Activated T-cell treated with anti-CD3 and anti-CD28 coated beads, Interleukin-2, amount 50 U/mL, for 72 hours (primary cell): ENCODE results near the gene WNT10A. TPM values are rescaled to one million over a fixed set of nuclear protein-coding genes. Genes with fewer than 3 reads are reported as not detected.

ENCODE experiments used
- ATAC-seq, 2 donors: fragments of 150-1000 bp; cut with Tn5 transposase; replicated peaks in 1 of 2; 2 replicates each; pipeline ENCODE4 v1.10.0; 2021; ENCODE audit warnings: moderate library complexity in 2 of 2, mild to moderate bottlenecking in 1 of 2
- DNase-seq, 2 donors: peaks; one replicate each; pipeline ENCODE4 v3.0.0; 2021 to 2022; ENCODE audit warnings: mixed read lengths in 1 of 2
- H3K27ac Mint-ChIP-seq: one replicate; pipeline ENCODE4 v1.8.0; 2022; ENCODE audit warnings: mild to moderate bottlenecking, moderate library complexity, mixed read lengths
- H3K27me3 Mint-ChIP-seq: one replicate; pipeline ENCODE4 v1.8.0; 2022; ENCODE audit warnings: low read depth, mixed read lengths
- H3K36me3 Mint-ChIP-seq, 2 donors: one replicate each; pipeline ENCODE4 v1.8.0; 2022; ENCODE audit warnings: mixed read lengths in 2 of 2, mild to moderate bottlenecking in 1 of 2; ENCODE audit not compliant: insufficient read depth in 2 of 2
- H3K4me1 Mint-ChIP-seq: one replicate; pipeline ENCODE4 v1.8.0; 2022; ENCODE audit warnings: low read depth, mixed read lengths
- H3K4me3 Mint-ChIP-seq, 2 donors: one replicate each; pipeline ENCODE4 v1.8.0; 2022; ENCODE audit warnings: mild to moderate bottlenecking in 2 of 2, mixed read lengths in 2 of 2, moderate library complexity in 2 of 2
- H3K9me3 Mint-ChIP-seq, 2 donors: one replicate each; pipeline ENCODE4 v1.8.0; 2022; ENCODE audit warnings: mixed read lengths in 2 of 2
- total RNA-seq, 2 donors: library from RNA; stranded (reverse); gene quantifications; one replicate each; pipeline ENCODE4 v1.2.3, GENCODE V29; 2022

The WNT10A gene
- total RNA-seq, 2 donors from 2014 or later, result 3.4 to 8.6 TPM

- H3K27ac Mint-ChIP-seq, result no peak overlapping the region
- no peak for DNase-seq
Measured at GRCh38 chr2:218851286-218851685, 29.4 kb upstream of the WNT10A start.

GRCh38 chr2:218852911-218853667 is 27.6 kb upstream of the WNT10A start:
- Mint-ChIP-seq H3K4me3 (no peak overlapping the region), H3K27ac (no peak overlapping the region), H3K27me3 (peaks cover 60% of the 10 kb centered on the region), H3K36me3 (no peaks in the 10 kb centered on the region), H3K9me3 (no peaks in the 10 kb centered on the region), H3K4me1 (no peaks in the 10 kb centered on the region)
- ATAC-seq (peak; percentile 78 to 80), DNase-seq (peak; percentile 68 to 72)

More at GRCh38 chr2:218851286-218851685, 29.4 kb upstream of the WNT10A start:
- Mint-ChIP-seq H3K4me3 (no peak overlapping the region), H3K9me3 (no peaks in the 10 kb centered on the region), H3K27me3 (peaks cover 42% of the 10 kb centered on the region), H3K36me3 (no peaks in the 10 kb centered on the region), H3K4me1 (no peaks in the 10 kb centered on the region)
- ATAC-seq, result no peak

GRCh38 chr2:218853766-218854165 is 26.9 kb upstream of the WNT10A start:
- no peaks in the 10 kb centered on the region for H3K36me3 Mint-ChIP-seq
- no peaks in the 10 kb centered on the region for H3K9me3 Mint-ChIP-seq
- no peak for DNase-seq
- no peak overlapping the region for H3K27ac Mint-ChIP-seq
- no peak overlapping the region for H3K4me3 Mint-ChIP-seq
- H3K4me1 Mint-ChIP-seq, result no peaks in the 10 kb centered on the region
- peaks cover 67% of the 10 kb centered on the region for H3K27me3 Mint-ChIP-seq
- no peak for ATAC-seq

- H3K27me3 Mint-ChIP-seq, result peaks cover 72% of the 10 kb centered on the region
- ATAC-seq, result no peak
- no peak overlapping the region for H3K4me3 Mint-ChIP-seq
- no peak overlapping the region for H3K27ac Mint-ChIP-seq
- no peaks in the 10 kb centered on the region for H3K36me3 Mint-ChIP-seq
- DNase-seq, result no peak
- H3K4me1 Mint-ChIP-seq, result no peaks in the 10 kb centered on the region
- H3K9me3 Mint-ChIP-seq, result no peaks in the 10 kb centered on the region
Measured at GRCh38 chr2:218854860-218855259, 25.8 kb upstream of the WNT10A start.

GRCh38 chr2:218855305-218856166 is 25.1 kb upstream of the WNT10A start:
- no peaks in the 10 kb centered on the region for H3K36me3 Mint-ChIP-seq
- peaks cover 79% of the 10 kb centered on the region for H3K27me3 Mint-ChIP-seq
- H3K4me3 Mint-ChIP-seq, result no peak overlapping the region
- peaks cover 7% of the 10 kb centered on the region for H3K4me1 Mint-ChIP-seq
- DNase-seq, result no peak
- no peaks in the 10 kb centered on the region for H3K9me3 Mint-ChIP-seq
- ATAC-seq, result no peak
- no peak overlapping the region for H3K27ac Mint-ChIP-seq

- no peak overlapping the region for H3K27ac Mint-ChIP-seq
- DNase-seq (no peak), ATAC-seq (no peak)
- no peak overlapping the region for H3K4me3 Mint-ChIP-seq
- no peaks in the 10 kb centered on the region for H3K9me3 Mint-ChIP-seq
- H3K36me3 Mint-ChIP-seq, result no peaks in the 10 kb centered on the region
- H3K4me1 Mint-ChIP-seq, result peaks cover 14% of the 10 kb centered on the region
- peaks cover 80% of the 10 kb centered on the region for H3K27me3 Mint-ChIP-seq
Measured at GRCh38 chr2:218856167-218856895, 24.3 kb upstream of the WNT10A start.

- H3K27ac Mint-ChIP-seq, result no peak overlapping the region
- H3K4me3 Mint-ChIP-seq, result no peak overlapping the region
- peaks cover 14% of the 10 kb centered on the region for H3K4me1 Mint-ChIP-seq
- H3K9me3 Mint-ChIP-seq, result no peaks in the 10 kb centered on the region
- peaks cover 85% of the 10 kb centered on the region for H3K27me3 Mint-ChIP-seq
- H3K36me3 Mint-ChIP-seq, result no peaks in the 10 kb centered on the region
- ATAC-seq, result no peak
- DNase-seq, result no peak
Measured at GRCh38 chr2:218856896-218857243, 23.8 kb upstream of the WNT10A start.

- ATAC-seq, result no peak
- Mint-ChIP-seq H3K4me3 (no peak overlapping the region), H3K9me3 (no peaks in the 10 kb centered on the region), H3K27me3 (peaks cover 89% of the 10 kb centered on the region), H3K4me1 (peaks cover 14% of the 10 kb centered on the region), H3K27ac (no peak overlapping the region), H3K36me3 (no peaks in the 10 kb centered on the region)
- DNase-seq, result no peak
Measured at GRCh38 chr2:218857371-218858137, 23.1 kb upstream of the WNT10A start.

GRCh38 chr2:218858138-218858445 is 22.6 kb upstream of the WNT10A start:
- no peak overlapping the region for H3K4me3 Mint-ChIP-seq
- DNase-seq, result no peak
- H3K4me1 Mint-ChIP-seq, result peaks cover 14% of the 10 kb centered on the region
- H3K36me3 Mint-ChIP-seq, result no peaks in the 10 kb centered on the region
- H3K27ac Mint-ChIP-seq, result no peak overlapping the region
- no peak for ATAC-seq
- H3K9me3 Mint-ChIP-seq, result no peaks in the 10 kb centered on the region
- peaks cover 91% of the 10 kb centered on the region for H3K27me3 Mint-ChIP-seq

- DNase-seq (no peak), ATAC-seq (no peak)
- Mint-ChIP-seq H3K36me3 (no peaks in the 10 kb centered on the region), H3K9me3 (no peaks in the 10 kb centered on the region), H3K27me3 (peaks cover 91% of the 10 kb centered on the region), H3K27ac (no peak overlapping the region), H3K4me1 (peaks cover 14% of the 10 kb centered on the region), H3K4me3 (peak overlapping the region; percentile 72 to 78)
Measured at GRCh38 chr2:218858671-218859555, 21.7 kb upstream of the WNT10A start.

- Mint-ChIP-seq H3K4me1 (peaks cover 14% of the 10 kb centered on the region), H3K4me3 (peak within 1 kb of the TSS; percentile 73 to 78), H3K9me3 (no peaks in the 10 kb centered on the region), H3K27me3 (peaks cover 89% of the 10 kb centered on the region), H3K36me3 (no peaks in the 10 kb centered on the region), H3K27ac (no peak within 1 kb of the TSS)
- DNase-seq, result no peak
- ATAC-seq, result peak; percentile 45 to 53
Measured at GRCh38 chr2:218859556-218859987, 21.1 kb upstream of the WNT10A start, which contains the start of gene WNT6. Gene WNT6 (plus strand): TSS chr2:218859805. CDS start chr2:218860038, 233 bp downstream.
